NCI-H345 treated with DMSO at 0.1 percent for 48 hours (cell line): Measurements from ENCODE around the gene AGTRAP.
A peak's percentile ranks its signal among the peaks of the same experiment; 100 is the strongest.

Experiments used
- DNase-seq: peaks from one replicate; lab custom pipeline; 2025; ENCODE audit not compliant: unreplicated experiment; lab: John Stamatoyannopoulos, UW

AGTRAP gene

GRCh38 chr1:11705596-11705995 is 30.3 kb upstream of the AGTRAP start:
- no peak for DNase-seq

GRCh38 chr1:11706292-11706691 is 29.6 kb upstream of the AGTRAP start:
- no peak for DNase-seq

- peak; percentile 95 for DNase-seq
Measured at GRCh38 chr1:11707621-11708276, 28.2 kb upstream of the AGTRAP start.

DNA sequence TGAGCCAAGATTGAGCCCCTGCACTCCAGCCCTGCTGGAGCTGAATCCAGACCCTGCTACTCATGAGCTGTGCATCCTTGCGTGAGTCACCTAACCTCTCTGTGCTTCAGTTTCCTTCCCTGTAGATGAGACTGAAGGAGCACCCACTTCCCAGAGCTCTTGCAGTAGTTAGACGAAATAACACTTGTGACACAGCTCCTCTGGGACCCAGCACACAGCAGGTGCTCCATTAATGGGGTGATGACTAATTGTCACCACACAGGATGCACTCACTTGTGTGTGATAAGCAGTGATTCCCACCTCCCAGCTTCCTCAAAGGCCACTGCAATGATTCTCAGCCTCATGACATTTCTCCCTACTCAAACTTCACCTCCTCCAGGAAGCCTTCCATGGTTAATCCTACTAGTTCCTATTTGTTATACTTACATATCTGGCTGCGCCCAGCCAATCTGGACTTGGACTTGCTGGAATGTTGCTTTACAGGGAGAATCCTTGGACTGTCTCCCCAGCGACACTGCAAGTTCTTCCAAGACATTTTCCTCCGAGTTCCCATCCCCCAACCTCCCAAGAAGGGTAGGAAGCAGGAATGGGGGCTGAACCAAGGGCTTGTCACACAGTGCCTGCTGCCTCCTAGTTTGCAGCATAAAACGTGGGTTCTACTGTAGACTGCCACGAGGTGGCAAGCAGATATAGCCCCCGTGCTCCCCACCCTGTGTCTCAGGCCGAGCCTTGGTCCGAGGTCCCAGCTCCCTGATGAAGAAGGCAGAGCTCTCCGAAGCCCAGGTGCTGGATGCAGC is 27.2 kb upstream of the AGTRAP start:
- DNase-seq = no peak

DNA sequence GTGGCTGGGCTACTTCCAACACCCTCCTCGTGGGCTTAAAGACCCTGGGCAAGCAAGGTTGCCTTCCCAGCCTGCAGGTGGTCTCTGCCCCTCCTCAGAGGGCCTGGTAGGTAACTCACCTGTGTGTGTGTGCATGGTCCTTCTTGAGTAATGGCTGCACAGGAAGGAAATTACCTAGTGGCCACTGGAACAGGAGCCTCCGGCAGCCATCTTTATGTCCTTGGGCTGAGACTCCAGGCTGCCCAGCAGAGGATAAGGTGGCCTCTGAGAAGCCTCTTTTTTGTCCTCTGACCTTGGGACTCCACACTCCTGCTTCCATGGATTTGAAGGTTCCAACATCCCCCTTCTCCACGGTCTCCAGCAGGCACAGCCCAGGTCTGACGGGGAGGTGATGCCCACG is 24.4 kb upstream of the AGTRAP start:
- no peak for DNase-seq

DNA sequence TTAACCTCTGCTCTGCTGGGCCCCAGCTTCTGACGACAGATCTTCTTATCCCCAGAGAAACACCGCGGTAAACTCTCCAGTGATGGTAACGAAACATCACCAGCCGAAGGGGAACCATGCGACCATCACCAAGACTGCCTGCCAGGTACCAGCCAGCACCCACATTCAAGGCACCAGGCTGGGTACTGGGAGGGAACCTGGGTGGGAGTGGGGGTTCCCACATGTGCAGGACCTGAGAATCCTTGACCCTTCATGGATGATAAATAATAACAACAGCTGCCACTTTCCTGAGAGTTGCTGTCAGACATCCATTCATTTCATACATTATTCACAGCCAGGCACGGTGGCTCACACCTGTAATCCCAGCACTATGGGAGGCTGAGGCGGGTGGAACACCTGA is 23.7 kb upstream of the AGTRAP start:
- no peak for DNase-seq

- DNase-seq = no peak
Measured at GRCh38 chr1:11713095-11713494, 22.8 kb upstream of the AGTRAP start.

- DNase-seq = no peak
Measured at GRCh38 chr1:11714831-11715575, 20.9 kb upstream of the AGTRAP start.

DNA sequence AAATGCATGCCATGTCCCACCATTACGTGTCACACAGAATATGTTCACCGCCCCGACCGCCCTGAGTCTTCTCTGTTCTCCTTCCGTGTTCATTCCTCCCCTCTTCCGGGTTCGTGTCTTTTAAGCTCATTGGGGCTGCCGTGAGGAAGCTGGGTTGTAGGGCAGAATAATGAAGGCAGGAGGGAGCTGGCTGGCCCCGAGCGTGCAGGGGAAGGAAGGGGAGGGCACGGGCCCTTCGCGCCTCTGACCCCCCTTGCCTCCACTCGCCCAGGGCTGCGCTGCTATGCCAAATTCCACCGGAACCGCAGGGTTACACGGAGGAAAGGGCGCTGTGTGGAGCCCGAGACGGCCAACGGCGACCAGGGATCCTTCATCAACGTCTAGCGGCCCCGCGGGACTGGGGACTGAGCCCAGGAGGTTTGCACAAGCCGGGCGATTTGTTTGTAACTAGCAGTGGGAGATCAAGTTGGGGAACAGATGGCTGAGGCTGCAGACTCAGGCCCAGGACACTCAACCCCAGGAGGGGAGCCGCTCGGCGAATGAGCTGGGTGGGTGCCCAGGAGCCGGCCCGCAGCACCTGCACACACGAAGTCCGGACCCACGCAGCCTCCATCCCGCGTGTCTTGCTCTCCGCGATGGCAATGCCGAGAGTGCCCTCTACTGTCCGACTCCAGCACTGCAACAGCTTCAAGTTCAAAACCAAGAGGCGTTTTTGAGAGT is 16.5 kb upstream of the AGTRAP start:
- peak; percentile 76 for DNase-seq

GRCh38 chr1:11720033-11720376 is 15.9 kb upstream of the AGTRAP start:
- DNase-seq = no peak

DNA sequence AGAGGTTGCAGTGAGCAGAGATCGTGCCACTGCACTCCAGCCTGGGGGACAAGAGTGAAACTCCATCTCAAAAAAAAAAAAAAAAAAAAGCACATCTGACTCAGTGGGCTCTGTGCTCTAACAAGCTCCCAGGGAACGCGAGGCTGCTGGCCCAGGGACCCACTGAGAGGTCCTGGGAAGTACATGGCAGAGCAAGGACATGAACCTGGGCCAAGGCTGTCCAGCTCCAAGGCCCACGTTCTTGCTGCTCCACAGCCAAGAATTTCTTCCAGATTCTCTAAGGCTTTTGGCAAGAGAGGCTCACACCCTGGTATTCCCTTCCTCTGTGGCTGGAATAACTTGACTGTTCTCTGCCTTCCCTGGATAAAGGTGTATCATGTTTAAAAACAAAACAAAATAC is 15.4 kb upstream of the AGTRAP start:
- DNase-seq = no peak

GRCh38 chr1:11721311-11721710 is 14.6 kb upstream of the AGTRAP start:
- DNase-seq = no peak

DNA sequence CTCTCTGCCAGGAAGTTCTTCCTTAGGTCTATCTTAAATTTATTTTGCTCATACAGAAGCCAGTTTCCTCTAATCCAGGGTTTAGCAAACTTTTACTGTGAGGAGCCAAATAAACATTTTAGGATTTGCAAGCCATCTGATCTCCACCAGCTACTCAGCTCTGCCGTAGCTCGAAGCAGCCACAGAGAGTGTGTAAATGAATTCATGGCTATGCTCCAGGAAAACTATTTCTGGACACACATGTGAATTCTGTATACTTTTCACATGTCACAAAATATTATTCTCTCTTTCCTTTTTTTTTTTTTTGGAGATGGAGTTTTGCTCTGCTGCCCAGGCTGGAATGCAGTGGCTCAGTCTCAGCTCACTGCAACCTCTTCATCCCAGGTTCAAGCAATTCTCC is 13.4 kb upstream of the AGTRAP start:
- no peak for DNase-seq

DNA sequence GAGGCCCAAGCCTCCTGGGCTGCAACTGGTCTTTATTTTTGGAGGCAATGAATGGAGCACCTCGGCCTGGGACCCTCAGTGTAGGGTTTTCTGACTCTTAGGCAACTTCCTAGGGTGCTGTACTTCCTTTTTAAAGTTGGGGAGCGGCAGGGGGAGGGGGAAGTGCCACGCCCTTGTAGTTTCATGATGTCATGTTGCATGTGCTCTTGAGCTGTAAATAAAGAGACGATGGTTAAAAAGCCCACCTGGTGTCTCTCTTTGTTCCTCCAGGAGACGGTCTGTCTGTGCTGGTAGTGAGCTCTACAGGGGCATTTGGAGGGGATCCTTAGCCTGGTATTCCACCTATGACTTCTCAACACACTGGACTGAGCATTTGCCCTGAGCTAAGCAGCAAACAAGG is 10.3 kb upstream of the AGTRAP start:
- peak; percentile 13 for DNase-seq

DNA sequence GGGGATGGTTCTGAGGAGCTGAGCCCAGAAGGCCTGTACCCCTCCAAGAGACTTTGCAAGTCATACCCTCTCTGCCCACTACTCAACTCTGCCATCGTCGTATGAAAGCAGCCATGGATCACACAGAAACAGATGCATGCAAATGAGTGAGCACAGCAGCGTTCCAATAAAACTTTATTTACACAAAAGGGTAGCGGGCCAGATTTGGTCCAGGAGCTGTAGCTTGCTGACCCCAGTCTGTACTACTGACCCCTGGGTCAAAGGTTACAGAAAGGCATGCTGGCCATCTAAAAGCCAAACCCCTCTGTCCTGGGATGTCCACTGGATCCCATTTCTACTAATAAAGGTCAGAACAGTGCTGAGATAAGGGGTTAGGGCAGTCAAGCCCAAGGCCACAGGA is 8.8 kb upstream of the AGTRAP start:
- no peak for DNase-seq

DNA sequence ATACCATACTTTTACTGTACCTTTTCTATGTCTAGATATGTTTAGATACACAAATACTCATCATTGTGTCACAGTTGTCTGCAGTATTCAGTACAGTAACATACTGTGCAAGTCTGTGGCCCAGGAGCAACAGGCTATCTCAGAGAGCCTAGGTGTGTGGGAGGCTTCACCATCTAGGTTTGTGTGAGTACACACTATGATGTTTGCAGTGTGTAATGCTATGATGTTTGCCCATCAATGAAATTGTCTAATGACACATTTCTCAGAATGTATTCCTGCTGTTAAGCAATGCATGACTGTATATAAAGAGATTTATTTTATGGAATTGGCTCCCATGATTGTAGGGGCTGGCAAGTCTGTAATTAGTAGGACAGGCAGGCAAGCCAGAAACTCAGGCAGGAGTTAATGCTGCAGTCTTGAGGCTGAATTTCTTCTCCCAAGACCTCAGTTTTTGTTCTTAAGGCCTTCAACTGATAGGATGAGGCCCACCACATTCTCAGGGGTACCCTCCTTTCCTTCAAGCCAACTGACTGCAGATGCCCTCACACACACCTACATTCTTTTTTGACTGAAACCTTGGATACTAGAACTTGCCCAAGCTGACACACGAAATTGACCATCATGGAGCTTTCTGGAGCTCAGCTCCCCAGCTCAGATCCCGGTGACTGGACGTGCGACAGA is 7.7 kb upstream of the AGTRAP start:
- no peak for DNase-seq

- no peak for DNase-seq
Measured at GRCh38 chr1:11729155-11729497, 6.8 kb upstream of the AGTRAP start.

- no peak for DNase-seq
Measured at GRCh38 chr1:11729498-11730428, 6.2 kb upstream of the AGTRAP start.

GRCh38 chr1:11730429-11730891 is 5.5 kb upstream of the AGTRAP start:
- DNase-seq = no peak
